ENCODE data around the gene ACOXL.

ACOXL gene

DNA sequence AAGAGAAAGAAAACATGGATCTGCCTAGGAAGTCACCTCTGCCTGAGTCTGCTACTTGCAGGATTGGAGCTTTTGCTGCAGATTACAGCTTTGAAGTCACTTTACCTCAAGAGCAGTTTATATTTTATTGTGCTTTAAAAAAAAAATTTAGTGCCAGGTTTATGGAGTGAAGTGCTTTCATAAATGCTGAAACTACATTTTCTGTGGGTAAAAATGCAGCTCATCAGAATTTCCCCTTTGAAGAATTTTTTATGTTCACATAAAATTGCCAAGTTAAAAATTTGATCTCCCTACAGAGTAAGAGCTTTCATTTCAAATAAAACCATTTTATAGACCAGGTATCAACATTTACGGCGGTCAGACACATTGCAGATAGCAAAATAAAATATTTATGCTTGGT is 413.6 kb downstream of the ACOXL start:
- DNase-seq, result no peak

GRCh38 chr2:111148225-111148873 is 416.0 kb downstream of the ACOXL start:
- DNase-seq, result no peak

DNA sequence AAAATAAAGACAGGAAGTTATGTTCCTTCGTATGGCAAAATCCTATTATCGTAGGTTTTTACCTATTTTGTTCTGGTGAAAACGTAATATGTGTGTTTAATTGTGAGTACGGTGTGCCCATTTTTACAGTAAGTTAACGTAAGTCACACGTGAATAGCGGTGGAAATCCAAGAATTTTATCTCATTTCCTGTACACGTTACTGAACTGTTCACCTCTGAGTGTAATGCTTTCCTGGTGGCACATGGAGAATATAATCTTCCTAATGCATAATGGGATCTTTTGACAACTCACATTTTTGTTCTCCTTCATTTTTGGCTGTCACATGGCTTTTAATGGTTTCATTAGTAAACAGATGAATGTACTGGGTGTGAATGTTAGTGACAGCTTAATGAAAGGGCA is 416.6 kb downstream of the ACOXL start:
- DNase-seq, result no peak

DNA sequence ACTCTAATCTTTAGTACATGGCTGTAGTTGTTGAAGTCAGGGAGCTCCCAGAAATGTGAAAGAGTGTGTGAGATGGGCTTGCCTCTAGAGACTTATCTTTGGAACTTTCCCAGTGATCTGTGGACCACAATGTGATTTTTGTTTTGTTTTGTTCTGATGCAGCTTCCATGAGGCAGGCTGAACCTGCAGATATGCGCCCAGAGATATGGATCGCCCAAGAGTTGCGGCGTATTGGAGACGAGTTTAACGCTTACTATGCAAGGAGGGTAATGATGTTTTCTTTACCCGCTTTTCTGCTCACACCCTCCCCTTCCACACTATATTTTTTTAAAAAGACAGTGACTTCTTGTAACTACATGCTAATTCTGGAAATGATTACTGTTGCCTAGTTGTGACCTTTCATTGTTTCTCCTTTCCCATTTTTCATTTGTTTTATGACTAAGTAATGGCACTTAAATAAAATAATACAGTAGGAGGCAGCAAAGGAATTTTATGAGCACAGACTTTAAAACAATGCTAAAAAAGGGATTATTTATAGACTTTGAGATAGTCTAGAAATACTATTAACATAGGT is 417.6 kb downstream of the ACOXL start:
- DNase-seq, result no peak

- no peak for DNase-seq
Measured at GRCh38 chr2:111154758-111155157, 422.4 kb downstream of the ACOXL start.

GRCh38 chr2:111155610-111156009 is 423.2 kb downstream of the ACOXL start:
- no peak for DNase-seq

DNA sequence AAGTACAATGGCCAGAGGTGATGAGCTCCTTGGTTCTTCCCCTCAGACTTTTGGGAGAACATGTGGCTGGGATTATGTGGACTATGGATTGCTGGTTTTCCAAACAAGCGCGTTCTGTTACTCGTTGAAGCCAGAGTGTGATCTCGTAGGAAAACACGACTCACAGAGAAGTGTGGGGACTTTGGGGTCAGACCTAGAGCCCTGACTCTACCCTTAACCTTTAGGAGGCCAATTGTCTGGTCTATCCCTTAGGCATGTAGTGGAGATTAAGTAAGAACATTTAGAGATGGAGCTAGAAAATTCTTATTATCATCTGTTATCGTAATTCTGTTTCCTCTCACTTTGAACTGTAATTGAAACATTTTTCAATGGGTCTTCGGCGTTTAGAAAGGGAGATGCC is 424.2 kb downstream of the ACOXL start:
- no peak for DNase-seq

- no peak for DNase-seq
Measured at GRCh38 chr2:111157071-111157661, 424.8 kb downstream of the ACOXL start.

- no peak for DNase-seq
Measured at GRCh38 chr2:111157798-111158197, 425.4 kb downstream of the ACOXL start.

DNA sequence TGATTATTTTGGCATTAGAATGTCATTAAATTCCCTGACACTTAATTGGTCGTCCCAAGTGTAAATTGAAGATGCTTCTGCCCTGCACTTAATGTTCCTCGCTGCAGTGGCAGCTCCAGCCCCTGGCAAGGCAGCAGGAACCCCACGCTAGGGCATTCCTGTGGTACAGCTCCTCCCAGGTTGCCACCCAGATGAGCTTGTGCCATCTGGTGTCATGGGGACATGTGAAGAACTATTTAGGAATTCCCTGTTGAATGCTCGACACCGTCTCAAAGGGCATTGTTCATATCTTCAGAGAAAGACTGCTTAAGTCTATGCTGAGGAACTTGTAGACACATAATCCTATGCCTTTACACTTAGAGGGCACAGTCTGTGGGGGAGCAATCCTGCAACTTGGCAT is 427.3 kb downstream of the ACOXL start:
- DNase-seq, result no peak

DNA sequence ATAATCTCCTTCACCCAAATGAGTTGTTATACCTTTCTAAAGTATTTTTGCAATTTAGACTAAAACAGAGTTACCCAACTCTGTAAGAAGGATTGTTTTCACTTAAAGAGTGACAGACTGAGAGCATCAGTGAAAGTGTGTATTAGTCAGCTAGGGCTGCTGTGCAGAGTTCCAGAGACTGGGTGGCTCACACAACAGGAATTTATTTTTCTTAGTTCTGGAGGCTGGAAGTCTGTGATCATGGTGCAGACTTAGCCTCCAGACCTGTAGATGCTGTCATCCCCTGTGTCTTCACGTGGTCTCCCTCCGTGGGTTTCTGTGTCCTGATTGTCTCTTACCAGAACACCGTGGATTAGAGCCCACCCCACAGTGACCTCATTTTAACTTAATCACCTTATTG is 428.4 kb downstream of the ACOXL start:
- no peak for DNase-seq

GRCh38 chr2:111161971-111162370 is 429.6 kb downstream of the ACOXL start:
- DNase-seq, result peak; percentile 83

DNA sequence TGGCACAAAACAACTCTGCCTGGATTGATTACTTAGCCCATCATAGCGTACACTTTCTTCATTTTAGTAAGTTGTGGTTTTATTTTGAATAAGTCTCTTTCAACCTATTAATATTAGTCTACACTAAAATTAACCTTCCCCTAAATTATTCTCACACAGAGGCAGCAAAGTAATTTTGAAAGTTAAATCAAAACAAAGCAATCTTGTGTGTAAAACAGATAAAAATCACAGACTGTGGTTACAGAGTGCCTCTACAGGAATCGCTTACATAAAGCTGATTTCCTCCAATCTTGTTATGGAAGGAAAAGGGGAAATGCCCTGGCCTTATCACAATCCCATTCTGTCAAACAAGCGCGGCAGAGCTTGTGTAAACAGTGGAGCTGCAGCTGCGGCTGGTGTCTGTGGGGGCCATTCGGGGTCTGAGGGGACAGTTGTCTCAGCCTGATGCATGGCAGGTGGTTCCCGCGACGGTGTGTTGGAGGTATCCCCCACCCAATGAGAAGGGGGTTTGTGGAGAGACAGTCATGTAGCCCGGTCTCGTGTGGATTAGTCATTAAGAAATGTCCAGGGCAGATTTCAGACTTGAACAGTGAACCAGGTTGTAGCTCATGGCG is 430.5 kb downstream of the ACOXL start:
- peak; percentile 13 for DNase-seq

- DNase-seq, result no peak
Measured at GRCh38 chr2:111164078-111164477, 431.7 kb downstream of the ACOXL start.

DNA sequence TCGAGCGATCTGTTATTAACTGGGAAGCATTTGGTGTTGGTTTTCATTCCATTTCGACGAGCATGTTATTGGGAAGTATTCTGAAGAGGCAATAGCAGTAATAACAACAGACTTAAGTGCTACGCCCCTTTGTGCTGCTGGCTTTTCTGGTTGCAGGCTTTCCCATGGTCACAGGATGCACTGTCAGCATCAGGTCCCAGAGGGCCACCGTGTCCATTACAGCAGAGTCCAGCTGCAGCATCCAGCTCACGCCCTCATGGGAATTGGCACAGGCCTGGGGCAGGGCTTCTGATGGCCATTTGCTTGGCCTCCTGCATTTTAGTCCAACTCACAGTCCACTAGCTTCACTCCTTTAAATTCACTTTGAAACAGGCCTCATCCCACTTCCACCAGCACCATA is 432.7 kb downstream of the ACOXL start:
- no peak for DNase-seq

DNA sequence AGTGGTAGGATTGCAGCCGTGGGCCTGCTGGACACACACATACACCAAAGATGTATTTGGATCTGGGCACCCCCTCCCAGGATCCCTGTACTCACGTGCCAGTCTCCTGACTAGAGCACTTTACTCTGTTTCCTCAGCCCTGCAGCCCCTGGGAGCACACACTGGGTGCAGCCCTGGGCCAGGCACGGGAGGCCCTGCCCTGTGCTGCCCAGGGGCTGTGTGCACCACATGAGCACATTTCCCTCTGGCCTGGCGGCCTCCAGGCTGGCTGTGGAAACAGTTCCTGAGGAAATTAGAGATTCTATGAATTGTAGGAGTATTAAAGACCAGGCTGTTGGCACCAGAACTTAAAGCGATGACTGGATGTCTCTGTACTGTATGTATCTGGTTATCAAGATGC is 433.7 kb downstream of the ACOXL start:
- no peak for DNase-seq

GRCh38 chr2:111167076-111167862 is 434.9 kb downstream of the ACOXL start:
- DNase-seq, result no peak

DNA sequence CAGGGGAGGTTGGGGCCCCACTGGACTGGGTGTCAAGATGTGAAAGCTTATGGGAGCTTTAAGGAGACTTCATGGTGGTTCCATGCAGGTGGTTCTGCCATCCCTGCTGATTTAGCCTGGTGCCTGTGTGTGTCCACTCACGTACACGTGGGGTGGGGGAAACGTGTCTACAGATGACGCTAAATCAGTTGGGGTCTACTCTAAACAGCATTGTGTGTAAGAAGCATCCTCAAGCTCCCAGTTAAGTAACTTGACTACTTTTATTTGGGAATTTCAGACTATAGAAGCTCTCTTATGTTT is 435.4 kb downstream of the ACOXL start:
- no peak for DNase-seq
